ENCODE results near the gene TTC4.

TTC4 gene

GRCh38 chr1:54678776-54679643, 36.7 kb upstream of the TTC4 start:
- Histone ChIP-seq H3K27me3 (no peaks in the 10 kb centered on the region), H3K4me1 (no peaks in the 10 kb centered on the region), H3K36me3 (no peaks in the 10 kb centered on the region), H3K4me3 (ENCODE audit: low read depth, low read length) (no peak overlapping the region), H3K9me3 (no peaks in the 10 kb centered on the region)
- DNase-seq: no peak
- TF ChIP-seq CTCF (IDR thresholded peaks at IDR 0.05; ENCODE audit: low read depth, low read length): no peak

GRCh38 chr1:54679706-54680105, 36.0 kb upstream of the TTC4 start:
- TF ChIP-seq CTCF (IDR thresholded peaks at IDR 0.05; ENCODE audit: low read depth, low read length): no peak
- H3K4me3 ChIP-seq (ENCODE audit: low read depth, low read length): no peak overlapping the region
- no peaks in the 10 kb centered on the region for H3K36me3 ChIP-seq
- H3K4me1 ChIP-seq: no peaks in the 10 kb centered on the region
- H3K27me3 ChIP-seq: no peaks in the 10 kb centered on the region
- H3K9me3 ChIP-seq: no peaks in the 10 kb centered on the region
- DNase-seq: no peak

- no peak for DNase-seq
- Histone ChIP-seq H3K4me1 (no peaks in the 10 kb centered on the region), H3K27me3 (no peaks in the 10 kb centered on the region), H3K9me3 (no peaks in the 10 kb centered on the region), H3K4me3 (ENCODE audit: low read depth, low read length) (no peak overlapping the region), H3K36me3 (no peaks in the 10 kb centered on the region)
- no peak for TF ChIP-seq CTCF (IDR thresholded peaks at IDR 0.05; ENCODE audit: low read depth, low read length)
Measured at GRCh38 chr1:54680387-54680786, 35.3 kb upstream of the TTC4 start.

- Histone ChIP-seq H3K36me3 (no peaks in the 10 kb centered on the region), H3K4me1 (no peaks in the 10 kb centered on the region), H3K4me3 (ENCODE audit: low read depth, low read length) (no peak overlapping the region), H3K27me3 (no peaks in the 10 kb centered on the region), H3K9me3 (no peaks in the 10 kb centered on the region)
- DNase-seq: no peak
- TF ChIP-seq CTCF (IDR thresholded peaks at IDR 0.05; ENCODE audit: low read depth, low read length): no peak
Measured at GRCh38 chr1:54681358-54681757, 34.3 kb upstream of the TTC4 start.

GRCh38 chr1:54683453-54683852, 32.2 kb upstream of the TTC4 start:
- H3K27me3 ChIP-seq: no peaks in the 10 kb centered on the region
- no peaks in the 10 kb centered on the region for H3K9me3 ChIP-seq
- no peak for DNase-seq
- no peaks in the 10 kb centered on the region for H3K4me1 ChIP-seq
- H3K36me3 ChIP-seq: no peaks in the 10 kb centered on the region
- no peak overlapping the region for H3K4me3 ChIP-seq (ENCODE audit: low read depth, low read length)
- TF ChIP-seq CTCF (IDR thresholded peaks at IDR 0.05; ENCODE audit: low read depth, low read length): no peak

- no peaks in the 10 kb centered on the region for H3K36me3 ChIP-seq
- H3K4me3 ChIP-seq (ENCODE audit: low read depth, low read length): no peak overlapping the region
- DNase-seq: no peak
- TF ChIP-seq CTCF (IDR thresholded peaks at IDR 0.05; ENCODE audit: low read depth, low read length): no peak
- no peaks in the 10 kb centered on the region for H3K27me3 ChIP-seq
- no peaks in the 10 kb centered on the region for H3K9me3 ChIP-seq
- H3K4me1 ChIP-seq: no peaks in the 10 kb centered on the region
Measured at GRCh38 chr1:54685335-54685905, 30.2 kb upstream of the TTC4 start.

Measured in BE2C (cell line).